Muscle layer of colon (tissue), 2 donors: ENCODE results near the gene PLK2.

Source experiments
- H3K27ac ChIP-seq: one replicate; pipeline ENCODE4 v1.7.0; 2013; ENCODE audit warnings: low read depth, mild to moderate bottlenecking, low read length, moderate library complexity
- H3K27me3 ChIP-seq, 2 donors: one replicate each; pipeline ENCODE4 v1.7.0; 2013; ENCODE audit warnings: low read length in 2 of 2, mild to moderate bottlenecking in 2 of 2; ENCODE audit not compliant: insufficient read depth in 2 of 2, control insufficient read depth in 1 of 2
- H3K36me3 ChIP-seq: one replicate; pipeline ENCODE4 v1.7.0; 2013; ENCODE audit warnings: mild to moderate bottlenecking, low read length; ENCODE audit not compliant: insufficient read depth
- H3K4me1 ChIP-seq: one replicate; pipeline ENCODE4 v1.7.0; 2013; ENCODE audit warnings: mild to moderate bottlenecking, low read length; ENCODE audit not compliant: insufficient read depth
- H3K4me3 ChIP-seq, 2 donors: one replicate each; pipeline ENCODE4 v1.7.0; 2013; ENCODE audit warnings: low read length in 2 of 2, low read depth in 1 of 2, mild to moderate bottlenecking in 1 of 2, moderate library complexity in 1 of 2
- H3K9ac ChIP-seq: one replicate; pipeline ENCODE4 v1.7.0; 2013; ENCODE audit warnings: low read length
- H3K9me3 ChIP-seq: one replicate; pipeline ENCODE4 v1.7.0; 2013; ENCODE audit warnings: mild to moderate bottlenecking, low read length
- donor health status: abdominal sarcoma.
- donor health status: Adenocarcinoma of cecum.

Gene PLK2

DNA sequence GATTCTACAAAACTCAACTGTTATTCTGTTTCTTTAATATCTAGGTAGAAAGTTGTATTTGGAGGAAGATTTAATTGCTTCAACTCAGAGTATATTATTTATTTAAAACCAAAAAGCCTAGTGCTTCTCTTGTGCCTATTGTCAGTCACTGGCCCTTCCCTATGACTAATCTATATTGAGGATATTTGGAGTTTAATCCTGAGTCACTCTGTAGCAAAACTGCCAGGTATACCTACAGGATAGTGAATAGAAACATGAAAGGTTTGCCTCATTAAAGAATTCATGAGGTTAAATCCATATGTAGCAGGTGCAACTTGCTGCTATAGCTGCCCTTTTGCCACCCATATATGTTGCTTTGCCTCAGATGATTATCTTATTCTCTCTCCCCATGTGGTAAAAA, 15.1 kb downstream of the PLK2 start:
- Histone ChIP-seq H3K9ac (no peak overlapping the region), H3K36me3 (no peaks in the 10 kb centered on the region)

DNA sequence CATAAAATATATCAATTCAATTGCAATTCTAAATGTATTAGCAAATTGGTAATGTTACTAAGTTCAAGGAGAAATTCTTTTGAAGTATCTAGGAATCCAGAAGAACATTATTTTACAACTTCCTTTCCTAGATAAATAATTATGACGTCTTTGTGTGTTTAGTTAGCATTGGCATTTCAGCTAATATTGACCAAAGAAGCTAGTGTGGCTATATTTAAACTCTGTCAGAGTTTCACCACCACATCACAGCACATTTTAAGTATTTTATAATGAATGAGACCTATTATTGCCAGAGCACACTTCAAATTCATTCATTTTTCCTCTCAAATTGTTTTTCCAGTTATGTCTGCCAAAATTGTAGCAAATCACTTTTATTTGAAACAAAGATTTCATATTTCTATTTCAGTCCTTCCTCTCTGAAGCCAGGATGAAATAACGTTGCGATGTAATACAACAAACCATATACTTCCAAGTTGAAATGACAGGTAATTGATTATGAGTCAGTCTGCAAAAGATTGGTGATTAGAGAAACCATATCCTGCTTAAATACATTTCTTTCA, 18.9 kb downstream of the PLK2 start:
- Histone ChIP-seq H3K9me3 (no peaks in the 10 kb centered on the region), H3K36me3 (no peaks in the 10 kb centered on the region), H3K27ac (no peak overlapping the region), H3K9ac (no peak overlapping the region), H3K4me3 (no peak overlapping the region), H3K27me3 (no peaks in the 10 kb centered on the region), H3K4me1 (no peaks in the 10 kb centered on the region)

More for the DNA sequence above, 15.1 kb downstream of the PLK2 start:
- Histone ChIP-seq H3K4me1 (no peaks in the 10 kb centered on the region), H3K27ac (no peak overlapping the region), H3K4me3 (no peak overlapping the region), H3K27me3 (no peaks in the 10 kb centered on the region), H3K9me3 (no peaks in the 10 kb centered on the region)

DNA sequence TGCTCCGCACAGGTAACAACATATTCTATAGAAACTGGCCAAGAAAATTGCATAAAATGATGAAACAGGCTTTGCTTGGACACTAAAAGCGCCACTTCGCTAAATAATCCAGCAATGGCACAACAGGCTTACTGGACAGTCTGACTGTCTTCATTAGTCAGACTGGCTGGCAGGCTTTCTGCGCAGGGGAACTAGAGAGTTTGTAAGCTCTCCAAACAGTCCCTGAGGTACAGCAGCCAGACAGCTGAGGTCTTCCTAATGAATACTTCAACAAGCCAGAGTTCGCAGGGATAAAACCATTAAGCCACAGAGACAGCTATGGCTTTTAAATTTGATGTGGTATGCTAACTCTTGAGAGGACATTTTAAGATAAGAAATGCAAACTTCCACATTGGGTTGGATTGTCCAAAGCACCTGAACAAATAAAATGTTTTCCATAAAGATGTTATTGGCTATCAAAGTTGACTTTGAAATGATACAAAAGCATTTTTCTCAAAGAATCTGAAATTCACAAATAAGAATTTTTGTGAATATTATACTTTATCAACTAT, 20.7 kb downstream of the PLK2 start:
- Histone ChIP-seq H3K36me3 (no peaks in the 10 kb centered on the region), H3K27ac (no peak overlapping the region), H3K4me1 (no peaks in the 10 kb centered on the region), H3K4me3 (no peak overlapping the region), H3K27me3 (no peaks in the 10 kb centered on the region), H3K9me3 (no peaks in the 10 kb centered on the region), H3K9ac (no peak overlapping the region)

DNA sequence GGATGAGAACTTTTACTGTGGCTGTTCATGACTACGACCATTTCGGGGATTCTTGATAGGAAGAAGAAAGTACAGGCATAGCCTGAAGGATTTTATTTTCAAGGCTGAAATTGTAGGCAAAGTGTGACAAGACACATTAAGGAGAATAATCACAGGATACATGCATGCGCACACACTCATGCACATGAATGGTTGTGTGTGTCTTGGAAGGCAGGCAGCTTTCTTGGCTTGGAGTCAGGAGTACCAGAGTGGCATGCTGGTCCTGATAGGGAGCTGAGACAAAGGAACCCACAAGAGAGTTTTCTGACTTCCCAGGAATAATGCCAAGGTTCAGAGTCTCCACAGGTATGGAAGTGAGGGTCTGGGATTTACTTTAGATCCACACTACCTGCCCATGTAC, 22.2 kb downstream of the PLK2 start:
- H3K4me1 ChIP-seq: no peaks in the 10 kb centered on the region
- H3K9ac ChIP-seq: no peak overlapping the region
- no peaks in the 10 kb centered on the region for H3K9me3 ChIP-seq
- no peak overlapping the region for H3K27ac ChIP-seq
- H3K4me3 ChIP-seq: no peak overlapping the region
- H3K36me3 ChIP-seq: no peaks in the 10 kb centered on the region
- H3K27me3 ChIP-seq: no peaks in the 10 kb centered on the region

DNA sequence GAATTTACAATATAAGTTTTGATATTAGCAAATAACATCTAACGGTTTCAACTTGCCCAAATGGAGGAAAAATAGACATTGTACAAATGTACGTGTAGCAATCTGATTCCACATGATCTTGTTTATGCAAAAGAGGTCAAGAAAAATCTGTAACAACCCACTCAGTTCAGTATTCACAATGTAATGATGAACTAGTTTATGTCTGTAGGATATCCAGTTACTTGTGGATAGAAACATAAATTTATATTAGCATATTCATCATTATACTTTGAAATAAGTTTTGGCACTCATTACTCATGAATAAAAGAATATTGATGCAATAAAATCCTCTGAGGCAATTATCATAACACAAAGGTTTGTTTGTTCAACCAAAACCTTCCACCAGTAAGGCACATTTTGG, 28.1 kb downstream of the PLK2 start:
- Histone ChIP-seq H3K27ac (no peak overlapping the region), H3K27me3 (no peaks in the 10 kb centered on the region), H3K9me3 (no peaks in the 10 kb centered on the region), H3K9ac (no peak overlapping the region), H3K36me3 (no peaks in the 10 kb centered on the region), H3K4me3 (no peak overlapping the region), H3K4me1 (no peaks in the 10 kb centered on the region)

DNA sequence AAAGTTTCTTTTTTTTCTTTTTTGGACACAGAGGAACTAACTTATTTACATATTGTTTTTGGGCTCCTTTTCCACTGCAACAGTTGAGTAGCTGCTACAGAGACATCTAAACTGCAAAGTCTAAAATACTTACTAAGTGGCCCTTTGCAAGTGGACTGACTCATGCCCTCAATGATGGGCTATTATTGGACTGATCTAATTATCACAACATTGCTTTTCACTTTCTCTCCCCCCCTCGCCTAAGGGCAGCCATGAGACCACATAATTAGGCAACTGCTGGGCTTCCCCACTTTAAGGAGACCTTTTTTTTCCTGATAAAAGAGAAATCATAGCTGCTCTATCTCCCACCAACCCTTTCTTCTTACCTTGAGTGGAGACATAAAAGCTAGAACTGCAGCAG, 47.0 kb downstream of the PLK2 start:
- Histone ChIP-seq H3K4me1 (no peaks in the 10 kb centered on the region), H3K27ac (no peak overlapping the region), H3K27me3 (no peaks in the 10 kb centered on the region), H3K9me3 (no peaks in the 10 kb centered on the region), H3K4me3 (no peak overlapping the region), H3K9ac (no peak overlapping the region), H3K36me3 (no peaks in the 10 kb centered on the region)

DNA sequence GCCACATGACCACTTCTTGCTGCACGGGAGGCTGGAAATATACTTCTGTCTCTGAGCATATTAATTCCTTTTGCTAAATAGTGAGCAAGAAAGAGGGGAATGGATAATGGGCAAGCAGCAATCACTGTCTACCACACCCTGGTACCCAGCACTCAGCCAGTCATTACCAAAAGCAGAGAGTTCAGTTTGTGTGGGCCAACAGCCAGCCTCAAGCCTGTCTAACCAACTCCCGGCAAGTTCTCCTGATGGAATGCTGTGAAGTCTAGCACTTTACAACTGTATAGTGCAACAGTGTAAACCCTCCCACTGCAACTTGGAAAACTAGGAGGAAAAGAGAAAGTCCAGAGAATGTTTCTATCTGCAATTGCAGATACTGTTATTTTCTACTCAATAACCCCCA, 47.8 kb downstream of the PLK2 start:
- no peaks in the 10 kb centered on the region for H3K9me3 ChIP-seq
- H3K27ac ChIP-seq: no peak overlapping the region
- H3K4me1 ChIP-seq: no peaks in the 10 kb centered on the region
- no peaks in the 10 kb centered on the region for H3K27me3 ChIP-seq
- H3K9ac ChIP-seq: no peak overlapping the region
- no peaks in the 10 kb centered on the region for H3K36me3 ChIP-seq
- no peak overlapping the region for H3K4me3 ChIP-seq

DNA sequence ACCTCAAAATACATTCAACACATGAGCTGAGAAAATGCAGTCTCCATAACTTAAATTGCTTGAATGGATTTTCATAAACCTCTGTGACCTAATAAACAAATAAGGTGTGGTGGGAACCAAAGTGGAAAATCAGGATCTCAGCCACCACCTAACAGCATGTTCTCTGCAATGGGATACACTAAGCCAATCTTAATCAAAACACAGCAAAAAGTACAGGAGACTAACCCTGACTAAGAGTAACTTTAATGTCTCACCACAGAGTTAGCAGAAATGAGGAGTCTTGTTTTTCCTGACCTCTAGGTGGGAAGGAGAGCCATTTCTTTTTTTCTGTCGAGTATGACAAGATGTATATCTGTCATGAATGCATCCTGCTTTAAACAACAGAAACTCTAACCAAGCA, 48.5 kb downstream of the PLK2 start:
- Histone ChIP-seq H3K9ac (no peak overlapping the region), H3K36me3 (no peaks in the 10 kb centered on the region), H3K4me3 (no peak overlapping the region), H3K4me1 (no peaks in the 10 kb centered on the region), H3K27me3 (no peaks in the 10 kb centered on the region), H3K9me3 (no peaks in the 10 kb centered on the region), H3K27ac (no peak overlapping the region)

DNA sequence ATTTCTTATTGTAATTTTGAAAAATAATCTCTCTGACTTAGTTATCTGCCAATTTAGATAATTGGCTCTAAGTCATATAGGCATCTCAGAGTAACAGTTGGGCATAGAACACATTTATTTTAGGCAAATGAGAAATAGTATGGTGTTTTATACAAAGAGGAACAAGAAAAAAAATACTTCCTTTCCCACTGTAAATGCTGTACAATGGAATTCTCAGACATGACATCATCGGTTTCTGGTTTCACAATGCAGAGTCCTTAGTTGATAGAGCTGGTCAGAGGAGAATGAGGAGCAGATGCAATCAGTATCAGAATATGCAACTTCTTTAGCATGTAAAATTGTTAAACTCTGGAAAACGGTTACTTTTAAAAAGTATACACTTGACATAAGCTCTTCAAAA, 49.4 kb downstream of the PLK2 start:
- H3K4me3 ChIP-seq: no peak overlapping the region
- no peaks in the 10 kb centered on the region for H3K4me1 ChIP-seq

DNA sequence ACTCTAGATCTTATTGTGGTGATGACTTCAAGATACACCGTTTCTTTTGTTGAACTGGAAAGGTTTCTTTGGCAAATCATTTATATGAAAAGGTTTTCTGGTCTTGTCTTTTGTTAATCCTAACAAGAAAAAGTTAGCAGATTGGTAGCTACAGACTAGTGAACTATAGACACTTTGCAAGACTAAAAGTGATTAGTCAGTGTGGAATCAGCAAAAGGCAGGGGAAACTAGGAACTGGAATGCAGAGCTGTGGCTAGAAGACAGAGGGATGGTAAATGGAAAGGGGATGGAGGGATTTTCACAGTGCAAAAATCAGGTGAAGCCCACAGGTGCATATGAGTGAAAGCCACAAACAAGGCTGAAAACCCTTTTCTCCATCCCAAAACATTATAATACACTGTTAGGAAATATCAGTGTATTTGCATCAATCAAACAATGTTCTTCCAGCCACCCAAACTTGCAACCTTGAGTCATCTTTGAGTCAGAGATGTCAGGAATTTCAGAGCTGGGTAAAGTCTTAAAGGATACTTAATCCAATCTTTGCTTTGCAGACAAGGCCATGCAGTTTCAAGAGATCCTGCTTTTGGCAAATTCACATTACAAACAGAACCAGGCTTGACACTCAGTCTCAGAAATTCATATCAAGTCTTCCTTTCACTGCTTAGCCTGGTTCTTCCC, 52.7 kb downstream of the PLK2 start:
- H3K4me1 ChIP-seq: no peaks in the 10 kb centered on the region
- H3K4me3 ChIP-seq: no peak overlapping the region
- H3K36me3 ChIP-seq: no peaks in the 10 kb centered on the region
- no peaks in the 10 kb centered on the region for H3K9me3 ChIP-seq
- no peaks in the 10 kb centered on the region for H3K27me3 ChIP-seq
- H3K9ac ChIP-seq: no peak overlapping the region
- no peak overlapping the region for H3K27ac ChIP-seq

More for the DNA sequence above, 49.4 kb downstream of the PLK2 start:
- Histone ChIP-seq H3K9ac (no peak overlapping the region), H3K27me3 (no peaks in the 10 kb centered on the region), H3K27ac (no peak overlapping the region), H3K9me3 (no peaks in the 10 kb centered on the region), H3K36me3 (no peaks in the 10 kb centered on the region)

DNA sequence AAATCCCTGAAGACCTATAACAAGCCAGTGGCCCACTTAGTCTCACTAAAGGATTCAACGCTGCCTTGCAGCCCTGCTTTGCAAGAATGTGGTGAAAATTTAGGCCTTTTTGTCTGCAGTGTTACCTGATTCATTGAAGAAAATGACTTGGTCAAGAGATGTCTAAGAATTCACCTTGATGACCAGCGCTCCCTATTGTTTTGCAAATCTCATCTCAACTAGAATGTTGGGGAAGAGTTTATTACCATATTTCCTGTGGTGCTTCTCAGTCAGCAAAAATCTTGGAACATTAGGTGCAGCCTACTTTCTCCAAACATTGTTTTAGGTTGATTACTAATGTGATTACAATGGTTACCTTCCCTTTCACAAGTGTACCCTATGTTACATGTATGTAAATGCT, 53.5 kb downstream of the PLK2 start:
- no peaks in the 10 kb centered on the region for H3K4me1 ChIP-seq
- H3K9me3 ChIP-seq: no peaks in the 10 kb centered on the region
- H3K9ac ChIP-seq: no peak overlapping the region
- H3K36me3 ChIP-seq: no peaks in the 10 kb centered on the region
- H3K4me3 ChIP-seq: no peak overlapping the region
- no peak overlapping the region for H3K27ac ChIP-seq
- H3K27me3 ChIP-seq: no peaks in the 10 kb centered on the region

DNA sequence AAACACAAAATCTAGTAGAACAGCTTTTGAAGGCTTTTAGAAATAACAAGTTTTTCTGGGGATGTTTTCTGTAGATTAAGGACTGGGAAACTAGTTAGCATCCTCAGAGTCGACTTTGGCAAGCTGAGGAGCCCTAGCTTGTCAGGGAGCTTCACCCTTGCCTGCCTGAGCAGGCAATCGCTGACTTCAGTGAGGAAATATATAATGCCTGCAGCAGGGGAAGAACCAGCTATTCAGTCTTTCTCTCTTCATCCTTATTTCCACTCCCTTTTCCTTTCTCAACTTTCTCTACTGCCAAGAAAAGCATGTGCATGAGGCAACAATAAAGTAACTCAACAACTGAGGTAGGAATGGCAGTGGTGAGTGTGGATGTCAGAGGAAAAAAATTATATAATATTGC, 54.7 kb downstream of the PLK2 start:
- Histone ChIP-seq H3K9me3 (no peaks in the 10 kb centered on the region), H3K27me3 (no peaks in the 10 kb centered on the region), H3K9ac (no peak overlapping the region), H3K27ac (no peak overlapping the region), H3K4me1 (no peaks in the 10 kb centered on the region), H3K4me3 (no peak overlapping the region), H3K36me3 (no peaks in the 10 kb centered on the region)
